Activated CD4-positive, alpha-beta T cell treated with anti-CD3 and anti-CD28 coated beads for 4 hours (primary cell): ENCODE measurements around the gene ZDHHC18.

Experiments used
- DNase-seq, 2 donors: peaks; one replicate each; pipeline ENCODE4 v3.0.0-alpha.2; 2020

ZDHHC18 gene, protein sequence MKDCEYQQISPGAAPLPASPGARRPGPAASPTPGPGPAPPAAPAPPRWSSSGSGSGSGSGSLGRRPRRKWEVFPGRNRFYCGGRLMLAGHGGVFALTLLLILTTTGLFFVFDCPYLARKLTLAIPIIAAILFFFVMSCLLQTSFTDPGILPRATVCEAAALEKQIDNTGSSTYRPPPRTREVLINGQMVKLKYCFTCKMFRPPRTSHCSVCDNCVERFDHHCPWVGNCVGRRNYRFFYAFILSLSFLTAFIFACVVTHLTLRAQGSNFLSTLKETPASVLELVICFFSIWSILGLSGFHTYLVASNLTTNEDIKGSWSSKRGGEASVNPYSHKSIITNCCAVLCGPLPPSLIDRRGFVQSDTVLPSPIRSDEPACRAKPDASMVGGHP

DNA sequence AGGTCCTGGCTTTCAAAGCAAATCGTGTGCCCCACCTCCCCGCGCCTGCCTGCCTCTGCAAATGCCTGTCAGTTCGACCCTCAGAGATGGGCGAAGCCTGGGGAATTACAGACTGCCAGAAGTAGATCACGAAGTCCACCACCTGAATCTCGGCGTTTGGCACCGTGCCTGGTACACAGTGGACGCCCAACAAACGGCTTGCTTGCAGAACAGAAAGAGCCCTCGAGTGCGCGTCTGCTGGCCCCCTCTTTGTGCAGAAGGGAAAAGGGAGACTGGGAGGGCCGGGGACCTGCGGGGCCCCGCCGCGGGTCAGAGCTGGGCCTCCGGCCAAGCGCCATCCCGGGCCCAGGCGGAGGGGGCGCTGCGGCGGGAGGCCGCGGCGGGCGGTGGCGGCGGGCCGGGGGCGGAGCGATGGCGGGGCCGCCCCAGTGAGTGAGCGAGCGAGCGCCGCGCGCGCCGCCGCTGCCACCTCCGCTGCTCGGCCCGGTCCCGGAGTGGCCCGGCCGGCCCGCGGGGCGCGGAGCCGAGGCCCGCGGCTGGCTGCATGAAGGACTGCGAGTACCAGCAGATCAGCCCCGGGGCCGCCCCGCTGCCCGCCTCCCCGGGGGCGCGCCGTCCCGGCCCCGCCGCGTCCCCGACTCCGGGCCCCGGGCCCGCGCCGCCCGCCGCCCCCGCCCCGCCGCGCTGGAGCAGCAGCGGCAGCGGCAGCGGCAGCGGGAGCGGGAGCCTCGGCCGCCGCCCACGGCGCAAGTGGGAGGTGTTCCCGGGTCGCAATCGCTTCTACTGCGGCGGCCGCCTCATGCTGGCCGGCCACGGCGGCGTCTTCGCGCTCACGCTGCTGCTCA, at the start of gene ZDHHC18:
Gene ZDHHC18 (plus strand): TSS at position 428 of the 845 bp plus-strand sequence. CDS start 117 bp downstream, at position 545.
- peak; percentile 62 to 69 for DNase-seq

DNA sequence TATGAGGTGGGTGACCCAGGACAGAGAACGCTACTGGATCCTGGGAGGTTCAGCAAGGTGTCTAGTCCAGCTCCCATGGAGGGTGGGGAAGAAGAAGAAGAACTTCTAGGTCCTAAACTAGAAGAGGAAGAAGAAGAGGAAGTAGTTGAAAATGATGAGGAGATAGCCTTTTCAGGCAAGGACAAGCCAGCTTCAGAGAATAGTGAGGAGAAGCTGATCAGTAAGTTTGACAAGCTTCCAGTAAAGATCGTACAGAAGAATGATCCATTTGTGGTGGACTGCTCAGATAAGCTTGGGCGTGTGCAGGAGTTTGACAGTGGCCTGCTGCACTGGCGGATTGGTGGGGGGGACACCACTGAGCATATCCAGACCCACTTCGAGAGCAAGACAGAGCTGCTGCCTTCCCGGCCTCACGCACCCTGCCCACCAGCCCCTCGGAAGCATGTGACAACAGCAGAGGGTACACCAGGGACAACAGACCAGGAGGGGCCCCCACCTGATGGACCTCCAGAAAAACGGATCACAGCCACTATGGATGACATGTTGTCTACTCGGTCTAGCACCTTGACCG, 47.3 kb upstream of the ZDHHC18 start:
- DNase-seq, result no peak

DNA sequence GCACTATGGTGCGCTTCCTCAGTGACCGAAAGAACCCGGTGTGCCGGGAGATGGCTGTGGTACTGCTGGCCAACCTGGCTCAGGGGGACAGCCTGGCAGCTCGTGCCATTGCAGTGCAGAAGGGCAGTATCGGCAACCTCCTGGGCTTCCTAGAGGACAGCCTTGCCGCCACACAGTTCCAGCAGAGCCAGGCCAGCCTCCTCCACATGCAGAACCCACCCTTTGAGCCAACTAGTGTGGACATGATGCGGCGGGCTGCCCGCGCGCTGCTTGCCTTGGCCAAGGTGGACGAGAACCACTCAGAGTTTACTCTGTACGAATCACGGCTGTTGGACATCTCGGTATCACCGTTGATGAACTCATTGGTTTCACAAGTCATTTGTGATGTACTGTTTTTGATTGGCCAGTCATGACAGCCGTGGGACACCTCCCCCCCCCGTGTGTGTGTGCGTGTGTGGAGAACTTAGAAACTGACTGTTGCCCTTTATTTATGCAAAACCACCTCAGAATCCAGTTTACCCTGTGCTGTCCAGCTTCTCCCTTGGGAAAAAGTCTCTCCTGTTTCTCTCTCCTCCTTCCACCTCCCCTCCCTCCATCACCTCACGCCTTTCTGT, 46.0 kb upstream of the ZDHHC18 start:
- DNase-seq, result no peak

DNA sequence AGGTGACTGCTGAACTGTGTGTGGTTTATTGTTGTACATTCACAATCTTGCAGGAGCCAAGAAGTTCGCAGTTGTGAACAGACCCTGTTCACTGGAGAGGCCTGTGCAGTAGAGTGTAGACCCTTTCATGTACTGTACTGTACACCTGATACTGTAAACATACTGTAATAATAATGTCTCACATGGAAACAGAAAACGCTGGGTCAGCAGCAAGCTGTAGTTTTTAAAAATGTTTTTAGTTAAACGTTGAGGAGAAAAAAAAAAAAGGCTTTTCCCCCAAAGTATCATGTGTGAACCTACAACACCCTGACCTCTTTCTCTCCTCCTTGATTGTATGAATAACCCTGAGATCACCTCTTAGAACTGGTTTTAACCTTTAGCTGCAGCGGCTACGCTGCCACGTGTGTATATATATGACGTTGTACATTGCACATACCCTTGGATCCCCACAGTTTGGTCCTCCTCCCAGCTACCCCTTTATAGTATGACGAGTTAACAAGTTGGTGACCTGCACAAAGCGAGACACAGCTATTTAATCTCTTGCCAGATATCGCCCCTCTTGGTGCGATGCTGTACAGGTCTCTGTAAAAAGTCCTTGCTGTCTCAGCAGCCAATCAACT, 45.2 kb upstream of the ZDHHC18 start:
- DNase-seq, result no peak

DNA sequence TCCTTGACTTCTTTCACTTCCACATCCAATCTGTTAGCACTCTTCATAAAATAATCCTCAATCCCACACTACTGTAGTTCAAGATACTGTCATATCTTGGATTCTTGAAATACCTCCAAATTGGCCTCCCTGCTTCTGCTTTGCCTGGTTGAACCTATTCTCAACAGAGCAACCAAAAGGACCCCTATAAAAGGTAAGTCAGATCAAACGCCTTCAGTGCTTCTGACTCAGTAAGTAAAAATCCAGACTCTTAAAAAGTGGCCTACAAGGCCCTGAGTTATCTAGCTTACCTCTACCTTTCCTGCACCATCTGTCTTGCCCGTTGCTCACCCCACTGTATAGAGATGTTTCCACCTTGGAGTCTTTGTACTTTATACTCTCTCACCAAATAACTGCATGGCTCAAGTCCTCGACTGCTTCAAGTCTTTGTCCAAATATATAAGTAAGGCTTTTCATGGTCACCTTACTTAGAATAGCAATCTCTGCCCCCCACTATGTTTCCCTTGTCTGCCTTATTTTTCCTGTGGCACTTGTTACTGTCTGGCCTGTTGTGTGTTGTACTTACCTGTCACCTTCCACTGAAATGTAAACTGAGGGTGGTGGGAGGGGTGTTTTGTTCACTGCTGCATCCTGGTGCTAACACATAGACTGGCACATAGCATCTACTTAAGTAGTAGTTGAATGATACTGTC, 43.8 kb upstream of the ZDHHC18 start:
- no peak for DNase-seq

DNA sequence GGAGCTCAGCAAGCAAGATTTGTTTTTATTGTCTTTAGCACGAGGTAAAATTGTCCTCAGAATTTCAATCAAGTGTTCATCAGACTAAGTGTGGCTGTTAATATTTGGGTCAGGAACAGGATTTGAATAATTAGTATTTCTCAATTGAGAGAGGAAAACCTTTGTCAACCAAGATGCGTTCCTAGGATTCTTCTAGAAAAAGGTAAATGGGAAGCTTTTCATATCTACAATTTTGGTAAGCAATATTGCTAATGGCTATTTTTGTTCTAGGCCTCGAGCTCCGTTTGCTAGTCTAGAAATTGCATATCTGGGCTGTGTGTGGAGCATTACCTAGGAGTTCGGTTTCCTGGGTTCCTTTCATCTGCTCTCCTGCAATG, 42.9 kb upstream of the ZDHHC18 start:
- DNase-seq, result no peak

DNA sequence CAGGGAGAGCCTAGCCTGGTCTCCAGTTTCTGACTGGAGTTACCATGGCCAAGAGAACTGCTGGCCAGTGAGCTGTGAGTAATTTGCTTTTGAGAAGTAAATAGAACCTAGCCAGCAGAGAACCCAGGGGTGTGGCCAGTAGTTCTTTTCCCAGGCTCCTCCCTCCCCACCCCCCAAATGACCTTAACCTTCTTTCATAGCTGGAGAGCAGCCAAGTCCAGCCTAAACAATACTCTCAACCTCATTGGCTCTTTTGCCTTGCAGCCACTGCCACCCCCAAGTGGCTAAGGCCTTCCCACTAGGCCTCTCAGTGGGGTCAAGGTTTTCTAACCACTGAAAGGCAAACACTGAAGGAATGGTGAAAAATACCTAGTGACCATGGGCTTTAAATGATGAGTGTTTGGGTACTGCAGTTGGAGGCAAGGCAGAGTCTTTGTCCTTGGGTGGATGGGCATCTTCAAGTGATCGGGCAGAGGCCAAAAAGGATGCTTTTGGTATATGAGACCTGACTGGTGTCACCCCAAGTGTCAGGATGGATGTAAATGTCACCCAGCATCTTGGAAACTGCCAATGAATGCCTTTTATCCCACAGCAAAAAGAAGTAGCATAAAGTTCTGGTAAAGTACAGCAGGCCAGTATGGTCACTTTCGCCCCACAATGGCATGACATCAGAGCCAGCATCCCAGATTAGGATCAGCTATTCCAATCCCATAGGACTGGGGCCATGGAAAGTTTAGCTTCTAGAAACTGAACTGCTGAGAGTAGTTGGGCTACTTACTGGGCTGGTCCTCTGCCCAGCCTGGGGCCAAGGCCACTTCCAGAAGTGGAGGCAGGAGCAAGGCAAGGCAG, 42.2 kb upstream of the ZDHHC18 start:
- DNase-seq, result no peak

DNA sequence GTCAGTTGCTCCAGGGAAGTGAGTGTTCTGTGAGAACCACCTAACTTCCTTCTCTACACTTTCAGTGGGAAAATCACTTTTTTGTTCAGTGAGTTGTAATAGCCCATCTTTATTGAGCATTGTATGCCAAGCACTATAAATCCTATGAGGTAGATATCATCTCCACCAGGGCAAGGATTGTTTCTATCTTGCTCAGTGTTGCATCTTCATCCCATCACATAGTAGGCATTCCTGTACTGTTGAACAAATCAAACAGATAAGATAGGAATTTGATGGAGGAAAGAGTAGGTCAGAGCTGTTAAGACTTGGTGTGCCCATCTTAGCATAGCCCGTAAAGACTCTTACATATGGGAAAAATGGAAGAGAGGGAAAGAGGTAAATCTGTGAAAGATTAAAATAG, 41.6 kb upstream of the ZDHHC18 start:
- DNase-seq, result no peak

DNA sequence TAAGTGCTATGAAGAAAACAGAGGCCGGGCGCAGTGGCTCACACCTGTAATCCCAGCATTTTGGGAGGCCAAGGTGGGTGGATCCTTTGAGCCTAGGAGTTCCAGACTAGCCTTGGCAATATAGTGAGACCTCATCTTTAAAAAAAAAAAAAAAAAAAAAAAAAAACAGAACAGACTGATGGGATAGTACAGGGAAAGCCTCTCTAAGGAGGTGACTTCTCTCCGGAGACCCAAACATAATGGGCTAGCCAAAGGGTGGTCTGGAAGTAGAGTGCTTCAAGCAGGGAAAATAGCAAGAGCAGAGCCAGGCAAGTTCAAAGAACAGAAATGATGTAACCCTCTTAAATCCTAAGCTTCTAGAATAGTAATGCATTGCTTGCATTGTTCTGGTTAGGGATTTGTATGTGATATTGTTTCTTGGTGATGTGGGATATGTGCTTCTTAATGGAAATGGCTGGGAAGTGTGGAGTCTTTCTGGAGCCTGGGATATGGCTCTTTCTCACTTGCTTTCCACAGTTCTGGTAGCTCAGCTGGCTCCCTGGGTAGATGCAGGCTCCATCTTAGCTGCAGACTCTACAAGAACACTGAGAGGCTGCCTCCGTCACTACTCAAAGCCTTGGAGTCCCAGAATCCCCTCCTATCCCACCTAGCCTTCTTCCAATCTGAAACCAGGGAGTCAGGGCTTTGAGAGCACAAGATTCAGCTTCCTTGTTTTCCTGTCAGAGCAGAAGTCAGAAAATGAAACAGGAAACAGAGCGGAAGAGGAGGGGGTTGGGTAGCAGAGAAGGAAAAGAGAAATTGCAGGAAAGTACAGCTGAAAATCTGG, 40.7 kb upstream of the ZDHHC18 start:
- DNase-seq, result no peak

DNA sequence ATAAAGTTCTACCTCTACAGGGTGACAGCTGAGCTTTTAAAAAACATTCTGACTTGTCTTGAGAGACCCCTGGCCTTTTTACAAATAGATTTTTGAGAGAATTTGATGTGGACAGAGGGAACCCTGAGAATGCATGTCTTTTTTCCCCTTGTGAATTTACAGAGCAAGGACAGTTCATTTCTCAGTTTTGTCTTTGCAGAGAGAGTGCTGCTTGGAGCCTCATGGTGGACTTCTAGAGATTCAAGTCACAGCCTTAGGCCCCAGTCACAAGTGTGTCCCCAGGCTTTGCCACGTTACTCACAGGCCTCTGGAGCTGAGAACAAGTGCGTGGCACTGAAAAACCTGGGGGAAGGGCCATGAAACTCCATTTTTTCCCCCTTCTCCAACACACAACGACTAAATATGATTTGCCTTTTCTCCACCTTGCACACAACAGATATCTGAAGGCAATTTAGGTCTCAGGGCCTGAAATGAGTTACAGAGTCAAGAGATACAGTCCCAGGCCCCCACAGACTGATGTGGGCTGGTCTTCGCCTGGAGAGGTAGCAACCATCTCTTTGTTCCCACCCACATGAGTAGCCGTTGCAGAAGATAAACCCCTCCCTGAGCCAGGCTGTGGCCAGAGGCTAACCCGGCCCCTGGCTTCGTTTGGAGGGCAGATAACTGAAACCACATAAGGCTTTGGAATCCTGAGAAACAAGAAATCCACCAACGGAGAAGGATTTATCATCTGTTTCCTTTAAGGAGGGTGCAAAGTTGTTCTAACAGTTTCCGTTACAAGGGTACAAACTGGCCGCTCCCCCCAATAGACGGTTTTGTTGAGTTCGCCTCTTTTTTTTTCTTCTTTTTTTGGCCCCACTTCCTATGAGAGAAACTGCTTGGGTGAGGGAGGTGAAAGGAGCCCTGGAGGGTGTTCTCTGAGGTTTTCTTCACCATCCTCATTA, 39.8 kb upstream of the ZDHHC18 start:
- peak; percentile 11 to 15 for DNase-seq

DNA sequence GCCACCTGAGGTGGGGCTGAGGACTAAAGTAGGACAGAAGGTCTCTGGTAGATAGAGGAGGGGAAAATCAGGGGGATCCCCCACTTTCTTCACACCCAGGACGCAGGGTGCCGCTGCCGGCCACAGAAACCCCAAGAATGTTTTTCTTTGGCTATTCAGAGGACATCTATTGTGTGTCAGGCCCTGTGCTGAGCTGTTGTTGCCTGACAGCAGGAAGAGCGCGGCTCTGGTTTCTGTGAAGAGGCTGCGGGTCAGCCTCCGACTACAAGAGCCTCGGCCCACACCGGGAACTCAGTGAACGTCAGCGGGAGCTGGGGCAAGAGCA, 39.1 kb upstream of the ZDHHC18 start:
- peak in 1 of 2 donors; percentile 60 for DNase-seq

DNA sequence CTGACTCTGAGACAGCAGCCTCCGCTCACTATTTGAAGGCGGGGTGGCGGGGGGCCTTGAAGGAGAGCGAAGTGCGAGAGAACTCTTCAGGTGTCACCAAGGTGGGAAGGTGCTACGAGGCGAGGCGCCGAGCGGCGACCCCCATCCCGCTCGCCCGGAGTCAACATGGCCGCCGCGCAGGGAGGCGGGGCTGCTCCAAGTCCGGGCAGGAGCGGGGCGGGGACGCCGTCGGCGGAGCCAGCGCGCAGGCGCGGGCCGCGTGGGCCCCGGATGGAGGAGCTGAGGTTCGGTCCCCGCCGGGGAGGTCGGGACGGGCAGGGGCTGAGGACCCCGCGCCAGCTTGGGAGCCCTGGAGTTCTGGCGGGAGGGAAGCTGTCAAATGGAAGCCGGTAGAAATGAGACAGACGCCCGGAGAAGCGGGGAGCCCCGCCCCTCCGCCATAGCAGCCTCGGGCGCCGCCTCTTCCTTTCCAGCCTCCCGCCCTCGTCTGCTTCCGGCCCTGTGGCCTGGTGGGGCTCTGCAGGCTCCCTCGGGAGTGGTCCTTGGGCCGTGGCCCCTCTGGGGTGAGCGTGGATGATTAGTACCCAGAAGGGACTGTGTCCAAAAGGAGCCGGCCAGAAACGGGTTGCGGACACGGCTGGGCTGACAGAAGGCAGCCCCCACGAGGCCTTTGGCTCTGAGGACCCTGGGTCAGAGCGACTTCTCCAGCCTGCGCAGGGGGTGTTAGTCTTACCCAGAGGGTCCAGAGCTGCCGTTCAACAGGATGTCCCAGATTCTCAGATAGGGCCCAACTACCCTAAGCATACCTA, 38.6 kb upstream of the ZDHHC18 start, which contains the start of gene PIGV:
Gene PIGV (plus strand): TSS at position 245 of the 809 bp plus-strand sequence. CDS start 2,866 bp downstream, outside the sequence.
- DNase-seq, result peak; percentile 86 to 88

DNA sequence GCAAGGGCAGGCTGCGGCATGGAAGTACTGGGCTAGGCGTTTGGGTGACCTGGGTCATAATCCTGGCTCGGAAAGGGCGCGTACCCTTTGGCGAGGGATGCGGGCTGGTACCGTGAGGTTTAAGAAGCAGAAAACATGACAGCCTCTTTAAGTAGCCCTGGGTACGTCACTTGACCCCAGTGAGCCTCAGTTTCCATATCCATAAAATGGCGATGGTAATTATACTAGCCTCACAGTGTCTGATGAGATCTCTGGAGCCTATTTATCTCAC, 38.0 kb upstream of the ZDHHC18 start:
- peak in 1 of 2 donors; percentile 24 for DNase-seq

DNA sequence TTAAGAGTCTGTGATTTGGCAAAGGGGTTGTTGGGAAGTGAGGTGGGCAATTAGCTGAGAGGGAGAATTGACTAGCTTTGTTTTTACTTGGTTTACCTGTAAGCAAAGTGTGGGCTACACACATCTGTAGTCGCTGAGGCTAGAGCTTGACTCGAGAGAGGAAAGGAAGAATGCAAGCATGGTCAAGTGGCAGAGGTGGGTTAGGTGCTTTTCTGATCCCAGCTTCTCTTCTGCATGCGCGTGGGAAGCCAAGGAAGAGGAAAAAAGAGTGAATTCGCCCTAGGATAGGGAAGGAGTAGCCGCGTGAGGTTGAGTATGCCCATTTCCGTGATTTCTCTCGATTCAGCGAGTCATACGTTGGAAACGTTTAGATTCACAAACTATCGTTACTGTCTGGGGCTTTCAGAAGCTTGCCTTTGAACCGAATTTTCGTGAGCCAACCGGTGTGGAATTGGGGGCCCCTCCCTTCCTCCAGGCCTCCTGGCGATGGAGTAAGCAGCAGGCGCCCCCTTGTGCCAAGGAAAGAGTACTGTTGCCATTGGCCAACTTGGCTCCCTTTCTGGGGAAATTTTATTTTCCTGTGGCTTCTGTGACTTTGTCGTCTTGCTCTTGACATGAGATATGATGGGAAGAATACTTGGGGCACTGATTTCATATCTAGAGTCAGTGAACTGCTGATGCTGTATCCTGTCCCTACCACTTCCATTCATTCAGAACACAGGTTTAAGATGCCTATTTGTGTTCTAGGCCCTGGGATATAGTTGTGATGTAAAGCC, 37.5 kb upstream of the ZDHHC18 start:
- peak; percentile 89 to 91 for DNase-seq

DNA sequence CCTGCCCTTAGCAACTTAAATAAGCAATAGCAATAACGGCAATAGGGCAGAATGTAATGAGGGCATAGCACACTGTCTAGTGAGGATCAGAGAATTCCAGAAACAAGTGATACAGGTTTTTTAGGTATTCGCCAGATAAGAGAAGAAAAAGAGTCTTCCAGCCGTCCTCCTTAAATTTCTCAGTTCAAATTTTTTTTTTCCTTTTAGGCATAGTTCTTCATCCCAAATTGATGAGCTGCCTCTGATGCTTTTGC, 36.9 kb upstream of the ZDHHC18 start:
- DNase-seq, result no peak

DNA sequence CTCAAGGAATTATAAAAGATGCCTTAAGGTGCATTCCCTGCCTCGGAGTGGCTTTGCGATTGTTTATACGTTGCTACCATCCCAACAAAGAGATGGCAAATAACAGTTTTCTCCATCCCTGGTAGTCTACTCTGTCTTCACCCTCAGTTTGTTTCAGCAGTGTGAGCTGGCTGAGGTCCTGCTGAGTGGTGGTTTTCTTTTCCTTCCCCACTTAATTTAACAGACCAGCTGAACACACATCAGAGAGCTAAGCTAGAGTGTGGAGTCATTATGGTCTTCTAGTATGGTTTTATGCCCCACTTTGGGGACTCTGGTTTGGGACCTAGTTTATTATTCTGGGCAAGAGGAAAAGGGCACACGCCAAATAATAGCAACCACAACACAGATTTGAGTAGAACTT, 36.6 kb upstream of the ZDHHC18 start:
- DNase-seq, result no peak

DNA sequence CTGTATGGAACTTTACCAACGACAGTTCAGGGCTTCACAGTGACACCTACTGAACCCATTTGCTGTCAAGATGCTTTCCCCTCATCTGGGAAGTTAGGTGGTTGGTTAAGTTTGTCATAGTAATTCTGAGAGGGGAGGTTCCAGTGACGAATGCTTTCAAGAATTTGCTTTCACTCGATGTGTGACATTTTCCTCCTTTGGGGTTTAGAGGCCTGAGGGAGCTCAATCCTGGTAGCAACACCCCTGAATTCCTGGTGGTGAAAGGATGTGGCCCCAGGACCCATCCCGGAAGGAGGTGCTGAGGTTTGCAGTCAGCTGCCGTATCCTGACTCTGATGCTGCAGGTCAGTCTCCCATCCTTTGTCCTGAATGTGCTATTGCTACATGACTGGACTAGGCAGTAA, 35.9 kb upstream of the ZDHHC18 start:
- peak in 1 of 2 donors; percentile 13 for DNase-seq

DNA sequence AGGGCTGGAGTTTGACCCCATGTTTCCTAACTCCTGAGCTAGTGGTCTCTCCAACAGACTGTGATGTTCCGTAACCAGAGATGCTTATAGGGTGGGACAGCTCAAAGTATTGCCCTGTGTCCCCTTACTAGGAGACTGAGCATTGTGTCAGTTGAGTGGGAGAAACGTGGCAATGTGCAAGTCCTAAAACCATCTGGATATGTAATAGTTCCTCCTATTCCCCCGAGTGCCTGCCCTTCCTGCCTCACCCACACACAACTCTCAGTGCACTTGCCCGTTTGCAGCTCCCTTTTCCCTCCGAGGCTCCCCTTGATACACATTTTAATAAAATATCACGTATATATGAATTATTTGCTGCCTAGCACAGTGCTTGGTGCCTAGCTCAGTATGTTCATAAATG, 35.3 kb upstream of the ZDHHC18 start:
- no peak for DNase-seq
